ENCODE measurements around the gene UIMC1. TPM values are rescaled to one million over a fixed set of nuclear protein-coding genes. Genes with fewer than 3 reads are reported as not detected.

UIMC1 gene
- total RNA-seq, 1 experiment from 2014 or later = 20.7 TPM

- Histone ChIP-seq H2AFZ (ENCODE audit: low read length) (no peak overlapping the region), H3K9me2 (replicated peaks; ENCODE audit: low read length) (no peaks in the 10 kb centered on the region), H3K36me3 (ENCODE audit: low read depth, low read length) (no peaks in the 10 kb centered on the region), H3K4me1 (ENCODE audit: insufficient read depth, low read length) (no peaks in the 10 kb centered on the region), H3K9ac (ENCODE audit: low read length) (no peak overlapping the region), H3K27ac (ENCODE audit: low read length) (no peak overlapping the region), H3K27me3 (ENCODE audit: low read length) (peaks cover 25% of the 10 kb centered on the region), H3F3A (ENCODE audit: low read length, unreplicated experiment) (no peaks in the 10 kb centered on the region), H3K79me2 (ENCODE audit: low read length) (no peaks in the 10 kb centered on the region), H3K9me3 (ENCODE audit: low read length) (no peaks in the 10 kb centered on the region), H3K4me2 (ENCODE audit: low read length) (no peak overlapping the region), H4K20me1 (ENCODE audit: low read length) (no peaks in the 10 kb centered on the region), H3K4me3 (ENCODE audit: low read length) (no peak overlapping the region)
- ChIA-PET CTCF (no interaction called here), POLR2A (ENCODE audit: unreplicated experiment) (no interaction called here)
- intact Hi-C loops (cut with micrococcal nuclease) = no loop called here
- TF ChIP-seq CTCF (conservative IDR thresholded peaks at IDR 0.05; ENCODE audit: low read depth, low read length) (no peak), EZH2 (IDR thresholded peaks at IDR 0.05; ENCODE audit: low read length, unreplicated experiment) (no peak), EZH2phosphoT487 (IDR thresholded peaks at IDR 0.05; ENCODE audit: borderline replicate concordance, low read length) (no peak)
- no peak for DNase-seq
- no TSS peak for BruUV-seq (replicated peaks)
- ATAC-seq = no peak
These were observed 128.7 kb downstream of the UIMC1 start for GRCh38 chr5:176877793-176878331.

GRCh38 chr5:176876506-176877431 is 129.8 kb downstream of the UIMC1 start:
- H3K27ac ChIP-seq (ENCODE audit: low read length) = no peak overlapping the region
- H3K4me1 ChIP-seq (ENCODE audit: insufficient read depth, low read length) = no peaks in the 10 kb centered on the region
- H3F3A ChIP-seq (ENCODE audit: low read length, unreplicated experiment) = no peaks in the 10 kb centered on the region
- POLR2A ChIA-PET (ENCODE audit: unreplicated experiment) = no interaction called here
- H3K79me2 ChIP-seq (ENCODE audit: low read length) = no peaks in the 10 kb centered on the region
- no peak for DNase-seq
- no peaks in the 10 kb centered on the region for H3K9me3 ChIP-seq (ENCODE audit: low read length)
- no peak overlapping the region for H3K4me3 ChIP-seq (ENCODE audit: low read length)
- H3K36me3 ChIP-seq (ENCODE audit: low read depth, low read length) = no peaks in the 10 kb centered on the region
- no peak for ATAC-seq
- no peak overlapping the region for H3K9ac ChIP-seq (ENCODE audit: low read length)
- BruUV-seq (replicated peaks) = no TSS peak
- peaks cover 25% of the 10 kb centered on the region for H3K27me3 ChIP-seq (ENCODE audit: low read length)
- H3K9me2 ChIP-seq (replicated peaks; ENCODE audit: low read length) = no peaks in the 10 kb centered on the region
- no peak overlapping the region for H3K4me2 ChIP-seq (ENCODE audit: low read length)
- intact Hi-C loops (cut with micrococcal nuclease) = no loop called here
- no peaks in the 10 kb centered on the region for H4K20me1 ChIP-seq (ENCODE audit: low read length)
- no peak overlapping the region for H2AFZ ChIP-seq (ENCODE audit: low read length)
- no peak for TF ChIP-seq CTCF (conservative IDR thresholded peaks at IDR 0.05; ENCODE audit: low read depth, low read length)
- no peak for TF ChIP-seq EZH2phosphoT487 (IDR thresholded peaks at IDR 0.05; ENCODE audit: borderline replicate concordance, low read length)
- TF ChIP-seq EZH2 (IDR thresholded peaks at IDR 0.05; ENCODE audit: low read length, unreplicated experiment) = no peak
- CTCF ChIA-PET = no interaction called here

Measured in PC-3 (cell line).